Retinal pigment epithelial cell (primary cell): Measurements from ENCODE around the gene COL16A1.

Source experiments
- DNase-seq: peaks from one replicate; pipeline ENCODE4 v3.0.0-alpha.2; 2010; ENCODE audit warnings: low read depth
- H3K4me3 ChIP-seq: 2 replicates; pipeline ENCODE4 v1.5.1; 2011; ENCODE audit warnings: mild to moderate bottlenecking, low read length, control low read depth, moderate library complexity
- TF ChIP-seq, protein P1 (sequence below): conservative IDR thresholded peaks from 2 replicates; pipeline ENCODE4 v1.5.1; 2011; ENCODE audit warnings: low read depth, low read length, control low read depth, inconsistent platforms

The COL16A1 gene

DNA sequence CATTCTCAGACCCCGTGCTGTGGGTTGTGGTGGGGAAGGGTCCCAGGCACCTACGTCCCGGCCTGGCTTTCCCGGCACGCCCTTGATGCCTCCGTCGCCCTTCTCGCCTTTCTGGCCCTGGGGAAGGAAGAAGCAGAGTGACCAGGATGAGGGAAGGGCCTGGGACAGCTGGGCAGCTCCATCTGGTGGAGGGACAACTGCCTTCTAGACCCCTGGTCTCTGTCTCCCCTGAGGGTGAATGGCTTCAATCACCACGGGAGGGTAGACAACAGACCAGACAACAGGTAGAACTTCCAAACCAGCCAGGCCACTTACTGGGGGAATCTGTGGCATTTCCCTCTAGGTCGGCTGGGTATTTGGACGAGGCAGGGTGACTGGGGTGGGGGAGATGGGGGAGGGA lies 11.9 kb downstream of the COL16A1 start:
- no peak overlapping the region for H3K4me3 ChIP-seq
- no peak for DNase-seq
- TF ChIP-seq, protein P1, sequence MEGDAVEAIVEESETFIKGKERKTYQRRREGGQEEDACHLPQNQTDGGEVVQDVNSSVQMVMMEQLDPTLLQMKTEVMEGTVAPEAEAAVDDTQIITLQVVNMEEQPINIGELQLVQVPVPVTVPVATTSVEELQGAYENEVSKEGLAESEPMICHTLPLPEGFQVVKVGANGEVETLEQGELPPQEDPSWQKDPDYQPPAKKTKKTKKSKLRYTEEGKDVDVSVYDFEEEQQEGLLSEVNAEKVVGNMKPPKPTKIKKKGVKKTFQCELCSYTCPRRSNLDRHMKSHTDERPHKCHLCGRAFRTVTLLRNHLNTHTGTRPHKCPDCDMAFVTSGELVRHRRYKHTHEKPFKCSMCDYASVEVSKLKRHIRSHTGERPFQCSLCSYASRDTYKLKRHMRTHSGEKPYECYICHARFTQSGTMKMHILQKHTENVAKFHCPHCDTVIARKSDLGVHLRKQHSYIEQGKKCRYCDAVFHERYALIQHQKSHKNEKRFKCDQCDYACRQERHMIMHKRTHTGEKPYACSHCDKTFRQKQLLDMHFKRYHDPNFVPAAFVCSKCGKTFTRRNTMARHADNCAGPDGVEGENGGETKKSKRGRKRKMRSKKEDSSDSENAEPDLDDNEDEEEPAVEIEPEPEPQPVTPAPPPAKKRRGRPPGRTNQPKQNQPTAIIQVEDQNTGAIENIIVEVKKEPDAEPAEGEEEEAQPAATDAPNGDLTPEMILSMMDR, result peak; percentile 21

DNA sequence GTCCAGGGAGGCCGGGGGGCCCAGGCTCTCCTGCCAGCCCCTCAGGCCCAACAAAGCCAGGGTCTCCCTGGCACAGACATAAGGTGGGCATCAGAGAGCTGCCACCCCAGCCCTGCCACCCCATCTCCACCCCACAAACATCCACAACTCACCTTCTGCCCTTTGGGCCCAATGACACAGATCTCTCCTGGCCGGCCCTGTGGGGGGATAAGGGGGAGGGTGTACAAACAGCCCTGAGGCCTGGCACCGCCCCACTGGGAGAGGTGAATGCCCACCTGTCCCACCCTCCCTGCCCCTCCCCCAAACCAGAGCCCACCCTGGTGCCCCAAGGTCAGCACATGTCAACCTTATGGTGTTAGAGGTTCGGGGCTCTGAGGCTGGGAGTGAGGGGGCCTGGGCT lies 12.4 kb downstream of the COL16A1 start:
- TF ChIP-seq, protein P1, result no peak

DNA sequence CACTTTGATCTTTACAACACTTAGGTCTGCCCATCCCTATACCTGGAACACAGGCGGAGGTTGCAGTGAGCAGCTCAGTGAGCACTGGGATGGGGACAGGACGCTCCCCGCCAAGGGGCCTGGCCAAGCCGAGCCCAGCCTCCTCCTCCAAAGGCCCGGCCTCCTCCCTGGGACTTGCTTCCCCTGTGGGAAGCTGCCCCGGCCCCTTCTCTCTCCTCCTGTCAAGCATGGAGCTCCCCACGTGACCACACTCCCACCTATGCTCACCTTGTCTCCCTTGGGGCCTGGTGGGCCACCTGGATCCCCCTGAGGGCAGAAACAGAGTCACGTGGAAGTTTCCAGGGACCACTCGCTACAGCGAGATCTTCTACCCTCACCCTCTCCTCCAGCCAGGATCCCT lies 12.9 kb downstream of the COL16A1 start:
- DNase-seq, result no peak
- no peak overlapping the region for H3K4me3 ChIP-seq
- TF ChIP-seq, protein P1, result no peak

More for the DNA sequence above, 12.4 kb downstream of the COL16A1 start:
- H3K4me3 ChIP-seq, result no peak overlapping the region
- DNase-seq, result no peak

DNA sequence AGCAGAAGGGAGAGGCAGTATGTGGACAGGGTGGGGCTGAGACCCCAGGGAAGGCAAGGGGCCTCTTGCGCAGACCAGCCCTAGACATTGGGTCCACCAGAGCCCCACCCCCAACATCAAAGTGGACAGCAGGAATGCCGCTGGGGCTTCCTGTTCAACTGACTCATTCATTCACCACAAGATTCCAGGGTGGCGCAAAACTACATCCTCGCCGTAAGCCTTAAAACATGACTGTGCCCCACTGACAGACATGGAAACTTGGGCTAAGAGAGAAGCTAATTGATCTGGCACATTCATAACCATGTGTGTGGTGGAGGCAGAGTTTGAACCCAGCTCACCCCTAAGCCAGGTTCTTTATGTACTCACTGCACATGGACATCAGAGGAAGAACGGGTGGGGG lies 14.0 kb downstream of the COL16A1 start:
- DNase-seq, result peak; percentile 90
- TF ChIP-seq, protein P1, result no peak
- H3K4me3 ChIP-seq, result no peak overlapping the region

DNA sequence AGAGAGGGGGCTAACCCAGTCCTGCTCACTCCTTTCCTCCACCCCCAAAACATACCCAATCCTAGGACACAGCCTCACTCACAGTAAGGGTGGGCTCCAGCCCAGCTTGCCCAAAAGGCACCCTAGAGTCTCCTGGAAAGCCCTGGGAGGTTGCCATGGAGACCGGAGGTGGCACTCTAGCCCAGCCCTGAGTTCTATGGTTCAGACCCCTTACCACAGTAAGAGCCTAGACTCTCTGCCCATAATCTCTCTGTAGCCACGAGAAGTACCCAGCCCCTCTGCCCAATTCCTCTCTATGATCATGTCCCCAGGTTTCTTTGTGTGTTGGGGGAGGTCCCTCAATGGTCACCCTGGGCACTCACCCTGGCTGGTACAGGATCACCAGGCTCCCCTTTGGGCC lies 14.4 kb downstream of the COL16A1 start:
- TF ChIP-seq, protein P1, result no peak
- no peak for DNase-seq
- H3K4me3 ChIP-seq, result no peak overlapping the region

DNA sequence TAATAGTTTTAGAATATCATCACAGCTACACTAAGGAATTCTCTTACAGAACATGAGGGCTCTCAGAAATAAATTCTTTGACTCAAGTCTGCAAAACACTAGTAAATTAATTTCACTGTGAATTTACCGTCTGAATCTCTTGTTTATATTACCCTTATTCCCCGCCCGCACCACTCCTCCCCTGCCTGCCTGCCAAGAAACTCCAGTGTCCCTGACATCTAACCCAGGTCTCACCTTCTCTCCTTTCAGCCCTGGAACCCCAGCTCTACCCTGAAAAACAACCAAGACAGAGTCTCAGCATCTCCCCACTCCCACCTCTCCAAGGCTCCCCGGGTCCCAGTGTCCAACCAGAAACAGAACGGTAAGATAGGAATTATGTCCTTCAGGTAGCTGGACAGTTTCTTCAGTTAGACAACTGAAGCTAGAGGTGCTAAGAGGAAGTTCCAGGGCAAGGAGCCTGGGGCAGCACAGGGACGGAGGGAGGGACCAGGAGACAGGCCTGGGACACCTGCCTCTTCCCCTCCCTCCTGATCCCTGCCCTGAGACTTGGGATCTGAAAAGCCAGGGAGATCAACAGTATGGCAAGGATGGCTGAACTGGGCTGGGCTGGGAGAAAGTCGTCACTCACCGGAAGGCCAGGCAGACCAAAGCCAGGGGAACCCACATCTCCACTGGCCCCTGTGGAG lies 15.4 kb downstream of the COL16A1 start:
- TF ChIP-seq, protein P1, result no peak

DNA sequence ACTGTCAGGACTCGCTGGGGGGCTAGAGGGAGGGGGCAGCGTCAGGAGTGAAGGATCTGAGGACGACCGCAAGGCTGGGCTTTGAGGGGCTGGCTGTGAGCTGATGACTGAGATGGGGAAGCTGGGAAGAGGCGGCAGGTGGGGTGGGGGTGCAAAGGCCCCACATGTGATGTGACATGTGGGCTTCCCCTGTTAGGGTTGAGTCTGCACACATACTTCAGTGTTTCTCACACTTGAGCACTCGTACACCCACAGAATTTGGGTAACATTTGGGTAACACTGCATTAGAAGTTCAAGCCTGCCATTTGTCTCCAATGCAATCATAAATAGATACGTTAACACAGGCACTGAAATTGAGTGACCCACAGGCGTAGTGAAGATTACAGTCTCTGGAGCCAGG lies 16.2 kb downstream of the COL16A1 start:
- no peak for DNase-seq
- TF ChIP-seq, protein P1, result no peak
- H3K4me3 ChIP-seq, result no peak overlapping the region

More for the DNA sequence above, 15.4 kb downstream of the COL16A1 start:
- H3K4me3 ChIP-seq, result no peak overlapping the region
- no peak for DNase-seq
